Activated CD4-positive, alpha-beta T cell treated with anti-CD3 and anti-CD28 coated beads for 36 hours (primary cell): ENCODE results near the gene SMG7. TPM values are rescaled to one million over a fixed set of nuclear protein-coding genes. Genes with fewer than 3 reads are reported as not detected.
A peak's percentile ranks its signal among the peaks of the same experiment; 100 is the strongest.

Source experiments
- ATAC-seq: fragments of 200-7000 bp; cut with Tn5 transposase; one replicate; pipeline ENCODE4 v1.10.0; 2021; ENCODE audit warnings: mild to moderate bottlenecking, moderate library complexity
- CTCF ChIA-PET: fragments of 350-600 bp; sonication (Branson Sonifier 250); formaldehyde crosslinking; loops from one replicate; lab custom pipeline; 2021; ENCODE audit warnings: antibody characterized with exemption; lab: Charles Lee
- POLR2A ChIA-PET: fragments of 350-600 bp; sonication (Branson Sonifier 250); formaldehyde crosslinking; loops from one replicate; lab custom pipeline; 2021; ENCODE audit warnings: antibody characterized with exemption, inconsistent platforms; lab: Charles Lee
- DNase-seq: peaks from one replicate; pipeline ENCODE4 v3.0.0-alpha.2; 2020
- H3K27ac Mint-ChIP-seq: one replicate; pipeline ENCODE4 v1.8.0; 2021; ENCODE audit warnings: mixed read lengths
- H3K27me3 Mint-ChIP-seq: one replicate; pipeline ENCODE4 v1.8.0; 2021; ENCODE audit warnings: mixed read lengths
- H3K36me3 Mint-ChIP-seq: one replicate; pipeline ENCODE4 v1.8.0; 2021; ENCODE audit warnings: low read depth, mixed read lengths
- H3K4me1 Mint-ChIP-seq: one replicate; pipeline ENCODE4 v1.8.0; 2021; ENCODE audit warnings: mixed read lengths
- H3K4me3 Mint-ChIP-seq: one replicate; pipeline ENCODE4 v1.8.0; 2021; ENCODE audit warnings: mild to moderate bottlenecking, moderate library complexity, mixed read lengths
- H3K9me3 Mint-ChIP-seq: one replicate; pipeline ENCODE4 v1.8.0; 2021; ENCODE audit warnings: low read depth, mixed read lengths
- intact Hi-C, 2 experiments: fragments of 100-400 bp; cut with DNase I in 1 of 2; cut with micrococcal nuclease in 1 of 2; formaldehyde crosslinking; loops; one replicate each; pipeline versions ENCODE4 v1.14.2 to v1.15.1; 2022 to 2024; cut with DNase I, micrococcal nuclease
- total RNA-seq, 2 experiments: library from RNA; stranded (reverse); gene quantifications; one replicate each; pipeline ENCODE4 v1.2.3, GENCODE V29; 2021

Gene SMG7
- total RNA-seq, 2 experiments from 2014 or later: 56.6 to 62.1 TPM

DNA sequence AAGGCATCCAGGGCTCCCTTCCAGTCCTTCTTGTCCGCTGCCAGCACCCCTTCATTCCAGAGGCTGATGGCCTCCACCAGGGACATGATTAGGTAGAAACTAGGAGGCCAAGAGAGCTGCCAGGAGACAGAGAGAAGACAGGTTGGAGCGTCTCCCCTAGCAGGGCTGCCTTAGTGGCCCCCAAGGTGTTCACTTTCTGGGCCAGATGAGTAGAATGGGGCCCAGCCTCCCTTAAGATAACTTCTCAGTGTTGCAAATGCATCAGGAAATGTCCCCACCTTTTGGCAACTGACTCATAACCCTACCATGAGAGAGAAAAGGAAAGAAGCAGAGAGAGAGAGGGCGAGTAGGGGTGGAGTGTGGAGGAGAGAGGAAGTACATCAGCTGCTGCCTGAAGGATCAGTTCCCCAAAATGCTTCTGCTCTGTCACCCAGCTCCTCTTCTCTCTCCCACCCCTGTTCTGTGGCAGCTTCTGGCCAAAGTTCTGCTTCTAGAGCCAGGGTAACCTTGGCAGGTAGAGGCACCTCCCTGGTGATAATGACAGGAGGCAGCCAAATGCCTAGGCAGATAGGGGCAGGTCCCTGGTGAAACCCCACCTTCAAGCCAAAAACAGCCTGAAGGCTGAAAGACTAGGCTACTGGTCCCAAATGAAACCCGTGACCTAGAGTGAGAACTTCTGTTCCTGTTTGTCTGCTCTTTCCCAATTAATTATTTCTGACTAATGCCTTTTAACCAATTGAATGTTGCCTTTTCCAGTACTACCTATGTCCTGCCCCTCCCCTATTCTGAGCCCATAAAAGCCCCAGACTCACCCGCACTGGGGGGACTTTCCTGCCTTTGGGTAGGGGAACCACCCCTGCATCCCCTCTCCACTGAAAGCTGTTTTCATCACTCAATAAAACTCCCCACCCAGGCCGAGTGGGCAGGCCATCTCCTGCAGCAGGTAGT is 118.2 kb downstream of the SMG7 start, which contains the start of gene NCF2:
NCF2 (minus strand) TSS at position 216 of the 948 bp plus-strand sequence; CDS start at position 86, 130 bp downstream.
- Mint-ChIP-seq H3K27ac (peak within 1 kb of the TSS; percentile 89), H3K4me3 (peak within 1 kb of the TSS; percentile 62), H3K36me3 (no peaks in the 10 kb centered on the region), H3K9me3 (no peaks in the 10 kb centered on the region), H3K4me1 (peaks cover 47% of the 10 kb centered on the region), H3K27me3 (no peaks in the 10 kb centered on the region)
- ATAC-seq (peak; percentile 92), DNase-seq (peak; percentile 74)
- CTCF ChIA-PET: interaction anchor here (0.6 to 2.4 kb wide), 3 partner anchors 11 to 126 kb away, joined by 3 to 15 read pairs (median 3); no protein-coding TSS in a partner anchor
- POLR2A ChIA-PET: no interaction called here
- intact Hi-C loops: loop anchor here (1.0 to 5.0 kb wide), 4 partner anchors 21 to 118 kb away; partner anchors contain the start of genes ARPC5 (in 1 of the 2) and SMG7 (in 1 of the 2)

GRCh38 chr1:183592733-183593132 is 120.4 kb downstream of the SMG7 start:
- DNase-seq (no peak), ATAC-seq (no peak)
- no peak overlapping the region for H3K27ac Mint-ChIP-seq
- H3K4me1 Mint-ChIP-seq: peaks cover 47% of the 10 kb centered on the region
- no peaks in the 10 kb centered on the region for H3K27me3 Mint-ChIP-seq
- CTCF ChIA-PET: no interaction called here
- H3K4me3 Mint-ChIP-seq: no peak overlapping the region
- no peaks in the 10 kb centered on the region for H3K9me3 Mint-ChIP-seq
- POLR2A ChIA-PET: no interaction called here
- intact Hi-C loops: loop anchor here in 1 of 2 experiments (5.0 kb wide), 1 partner anchor 40 kb away; no protein-coding TSS in a partner anchor
- H3K36me3 Mint-ChIP-seq: no peaks in the 10 kb centered on the region

DNA sequence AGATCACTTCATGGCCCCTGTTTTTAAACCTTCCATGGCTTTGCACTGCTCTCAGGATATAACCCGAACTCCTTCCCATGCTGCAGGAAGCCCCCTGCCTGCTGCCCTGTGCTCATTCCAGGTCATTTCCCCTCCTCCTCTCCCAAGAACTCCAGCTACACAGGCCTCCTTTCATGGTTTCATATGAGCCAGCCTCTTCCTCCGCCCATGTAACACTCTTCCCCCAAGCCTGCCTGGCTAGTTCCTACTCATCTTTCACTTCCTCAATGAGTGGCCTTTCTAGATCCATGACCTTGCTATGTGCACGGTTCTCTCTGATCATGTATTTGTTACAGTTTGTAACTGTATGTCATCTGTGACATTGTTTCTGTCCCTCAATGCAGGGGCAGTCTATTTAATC is 121.1 kb downstream of the SMG7 start:
- no peaks in the 10 kb centered on the region for H3K27me3 Mint-ChIP-seq
- CTCF ChIA-PET: no interaction called here
- H3K4me3 Mint-ChIP-seq: no peak overlapping the region
- no peaks in the 10 kb centered on the region for H3K36me3 Mint-ChIP-seq
- ATAC-seq (no peak), DNase-seq (no peak)
- intact Hi-C loops: loop anchor here in 1 of 2 experiments (5.0 kb wide), 1 partner anchor 39 kb away; no protein-coding TSS in a partner anchor
- POLR2A ChIA-PET: no interaction called here
- H3K4me1 Mint-ChIP-seq: peaks cover 50% of the 10 kb centered on the region
- H3K9me3 Mint-ChIP-seq: no peaks in the 10 kb centered on the region
- H3K27ac Mint-ChIP-seq: peak overlapping the region; percentile 2

DNA sequence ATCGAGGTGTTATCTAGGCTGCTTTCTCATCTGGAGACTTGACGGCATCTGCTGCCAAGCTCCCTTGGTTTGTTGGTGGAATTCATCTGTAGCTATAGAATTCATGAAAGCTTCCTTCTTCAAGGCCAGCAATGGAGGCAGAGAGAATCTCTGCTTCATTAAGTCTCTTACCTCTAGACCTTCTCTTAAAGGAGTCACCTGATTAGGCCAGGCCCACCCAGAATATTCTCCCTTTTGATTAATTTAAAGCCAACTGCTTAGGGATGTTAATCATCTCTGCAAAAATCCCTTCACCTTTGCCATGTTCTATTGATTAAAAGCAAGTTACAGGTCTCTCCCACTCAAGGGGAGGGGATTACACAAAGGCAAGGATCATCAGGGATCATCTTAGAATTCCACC is 123.2 kb downstream of the SMG7 start:
- no peaks in the 10 kb centered on the region for H3K9me3 Mint-ChIP-seq
- no peak overlapping the region for H3K27ac Mint-ChIP-seq
- intact Hi-C loops: no loop called here
- no peaks in the 10 kb centered on the region for H3K36me3 Mint-ChIP-seq
- no peaks in the 10 kb centered on the region for H3K27me3 Mint-ChIP-seq
- H3K4me3 Mint-ChIP-seq: no peak overlapping the region
- ChIA-PET CTCF (interaction anchor here (0.7 kb wide), 1 partner anchor 9 kb away, joined by 3 read pairs; no protein-coding TSS in a partner anchor), POLR2A (no interaction called here)
- DNase-seq (no peak), ATAC-seq (no peak)
- peaks cover 32% of the 10 kb centered on the region for H3K4me1 Mint-ChIP-seq

GRCh38 chr1:183596500-183596899 is 124.2 kb downstream of the SMG7 start:
- DNase-seq: no peak
- ATAC-seq: no peak
- intact Hi-C loops: no loop called here
- POLR2A ChIA-PET: interaction anchor here (0.6 kb wide), 1 partner anchor 105 kb away, joined by 7 read pairs; no protein-coding TSS in a partner anchor
- H3K36me3 Mint-ChIP-seq: no peaks in the 10 kb centered on the region
- no peak overlapping the region for H3K27ac Mint-ChIP-seq
- CTCF ChIA-PET: interaction anchor here (0.6 kb wide), 1 partner anchor 60 kb away, joined by 3 read pairs; no protein-coding TSS in a partner anchor
- no peaks in the 10 kb centered on the region for H3K27me3 Mint-ChIP-seq
- no peak overlapping the region for H3K4me3 Mint-ChIP-seq
- H3K9me3 Mint-ChIP-seq: no peaks in the 10 kb centered on the region
- peaks cover 24% of the 10 kb centered on the region for H3K4me1 Mint-ChIP-seq

- ChIA-PET CTCF (interaction anchor here (0.9 to 2.0 kb wide), 4 partner anchors 12 to 318 kb away, joined by 3 to 7 read pairs (median 4); no protein-coding TSS in a partner anchor), POLR2A (no interaction called here)
- no peak for ATAC-seq
- H3K27ac Mint-ChIP-seq: no peak overlapping the region
- no peak overlapping the region for H3K4me3 Mint-ChIP-seq
- intact Hi-C loops: no loop called here
- no peaks in the 10 kb centered on the region for H3K9me3 Mint-ChIP-seq
- no peak for DNase-seq
- H3K4me1 Mint-ChIP-seq: peaks cover 16% of the 10 kb centered on the region
- H3K36me3 Mint-ChIP-seq: no peaks in the 10 kb centered on the region
- H3K27me3 Mint-ChIP-seq: no peaks in the 10 kb centered on the region
Observed at GRCh38 chr1:183597656-183598347, 125.5 kb downstream of the SMG7 start.

DNA sequence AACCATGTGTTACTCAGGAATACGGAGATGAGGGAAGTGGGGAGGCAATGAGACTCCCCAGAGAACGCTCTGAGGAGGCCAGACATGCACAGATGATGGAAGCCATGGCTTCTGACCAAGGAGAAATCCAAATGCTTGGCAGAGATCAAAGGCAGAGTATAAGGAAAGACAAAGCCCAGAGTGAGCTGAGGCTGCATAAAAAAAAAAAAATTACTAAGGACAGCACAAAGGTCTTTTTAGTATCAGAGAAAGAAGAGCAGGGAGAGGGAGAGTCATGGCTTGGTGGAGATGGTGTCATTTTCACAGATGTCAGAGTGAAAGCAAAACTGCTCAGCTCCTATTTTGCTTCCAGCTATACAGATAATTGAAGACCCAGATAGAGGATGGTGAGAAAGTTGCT is 126.1 kb downstream of the SMG7 start:
- DNase-seq (no peak), ATAC-seq (peak; percentile 92)
- Mint-ChIP-seq H3K27ac (no peak overlapping the region), H3K27me3 (no peaks in the 10 kb centered on the region), H3K4me1 (peaks cover 10% of the 10 kb centered on the region), H3K36me3 (no peaks in the 10 kb centered on the region), H3K4me3 (no peak overlapping the region), H3K9me3 (no peaks in the 10 kb centered on the region)
- POLR2A ChIA-PET: no interaction called here
- CTCF ChIA-PET: interaction anchor here (0.9 to 2.0 kb wide), 5 partner anchors 12 to 318 kb away, joined by 3 to 7 read pairs (median 3); no protein-coding TSS in a partner anchor
- intact Hi-C loops: no loop called here

DNA sequence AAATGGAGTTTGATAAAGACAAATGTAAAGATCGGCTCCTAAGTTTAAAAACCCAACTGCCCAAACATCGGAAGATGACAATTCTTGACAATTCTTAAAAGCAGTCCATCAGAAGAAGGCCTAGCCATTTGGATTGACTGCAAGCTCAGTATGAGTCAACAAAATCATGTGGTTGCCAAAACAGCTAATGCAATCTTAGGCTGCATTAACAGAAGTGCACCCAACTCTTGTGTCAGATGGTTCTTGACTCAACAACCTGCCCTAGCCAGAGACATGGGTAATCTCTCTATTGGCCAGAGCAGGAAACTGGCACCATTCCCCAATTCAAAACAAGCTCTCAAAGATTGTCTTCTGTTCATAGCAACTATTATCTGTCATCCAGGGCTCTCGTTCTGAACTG is 127.8 kb downstream of the SMG7 start:
- ATAC-seq: no peak
- intact Hi-C loops: no loop called here
- no peak overlapping the region for H3K4me3 Mint-ChIP-seq
- POLR2A ChIA-PET: no interaction called here
- CTCF ChIA-PET: interaction anchor here (0.7 kb wide), 1 partner anchor 9 kb away, joined by 3 read pairs; no protein-coding TSS in a partner anchor
- no peak for DNase-seq
- H3K9me3 Mint-ChIP-seq: no peaks in the 10 kb centered on the region
- H3K4me1 Mint-ChIP-seq: peaks cover 10% of the 10 kb centered on the region
- no peak overlapping the region for H3K27ac Mint-ChIP-seq
- H3K36me3 Mint-ChIP-seq: no peaks in the 10 kb centered on the region
- H3K27me3 Mint-ChIP-seq: peaks cover 3% of the 10 kb centered on the region

GRCh38 chr1:183600634-183601033 is 128.3 kb downstream of the SMG7 start:
- ChIA-PET CTCF (no interaction called here), POLR2A (no interaction called here)
- DNase-seq (no peak), ATAC-seq (no peak)
- Mint-ChIP-seq H3K9me3 (no peaks in the 10 kb centered on the region), H3K27me3 (peaks cover 3% of the 10 kb centered on the region), H3K27ac (no peak overlapping the region), H3K4me1 (peaks cover 10% of the 10 kb centered on the region), H3K36me3 (no peaks in the 10 kb centered on the region), H3K4me3 (no peak overlapping the region)
- intact Hi-C loops: no loop called here

GRCh38 chr1:183602510-183602909 is 130.2 kb downstream of the SMG7 start:
- ATAC-seq: no peak
- no peaks in the 10 kb centered on the region for H3K9me3 Mint-ChIP-seq
- ChIA-PET POLR2A (no interaction called here), CTCF (no interaction called here)
- peaks cover 10% of the 10 kb centered on the region for H3K4me1 Mint-ChIP-seq
- no peak overlapping the region for H3K27ac Mint-ChIP-seq
- H3K36me3 Mint-ChIP-seq: no peaks in the 10 kb centered on the region
- no peak overlapping the region for H3K4me3 Mint-ChIP-seq
- intact Hi-C loops: no loop called here
- DNase-seq: no peak
- peaks cover 3% of the 10 kb centered on the region for H3K27me3 Mint-ChIP-seq
